ENCODE data around the gene HECTD2. TPM values are rescaled to one million over a fixed set of nuclear protein-coding genes. Genes with fewer than 3 reads are reported as not detected.
"Not testable (repeated sequence)": the region's sequence is repeated elsewhere in the genome, so short reads cannot be mapped to it uniquely, and the experiment has no call there.

HECTD2 gene
- total RNA-seq, 1 donor from 2014 or later = 12.0 TPM

- DNase-seq (ENCODE audit: low spot score) = no peak
Measured at GRCh38 chr10:91474009-91474408, 63.9 kb downstream of the HECTD2 start.

- DNase-seq (ENCODE audit: low spot score) = no peak
Measured at GRCh38 chr10:91477236-91477635, 67.1 kb downstream of the HECTD2 start.

GRCh38 chr10:91479583-91479982 lies 69.4 kb downstream of the HECTD2 start:
- DNase-seq (ENCODE audit: low spot score) = no peak

- no peak for DNase-seq (ENCODE audit: low spot score)
Measured at GRCh38 chr10:91487911-91488582, 77.9 kb downstream of the HECTD2 start.

- no peak for DNase-seq (ENCODE audit: low spot score)
Measured at GRCh38 chr10:91493313-91493712, 83.2 kb downstream of the HECTD2 start.

- DNase-seq (ENCODE audit: low spot score) = no peak
Measured at GRCh38 chr10:91495402-91495801, 85.3 kb downstream of the HECTD2 start.

GRCh38 chr10:91496016-91496415 lies 85.9 kb downstream of the HECTD2 start:
- no peak for DNase-seq (ENCODE audit: low spot score)

- DNase-seq (ENCODE audit: low spot score) = no peak
Measured at GRCh38 chr10:91511549-91512330, 101.6 kb downstream of the HECTD2 start.

- no peak for DNase-seq (ENCODE audit: low spot score)
Measured at GRCh38 chr10:91512458-91512857, 102.3 kb downstream of the HECTD2 start.

GRCh38 chr10:91513598-91514424 lies 103.7 kb downstream of the HECTD2 start:
- no peak for DNase-seq (ENCODE audit: low spot score)

GRCh38 chr10:91514787-91515186 lies 104.6 kb downstream of the HECTD2 start:
- DNase-seq (ENCODE audit: low spot score) = no peak

- DNase-seq (ENCODE audit: low spot score) = no peak
Measured at GRCh38 chr10:91517394-91517793, 107.2 kb downstream of the HECTD2 start.

- DNase-seq (ENCODE audit: low spot score) = no peak
Measured at GRCh38 chr10:91519899-91520514, 109.9 kb downstream of the HECTD2 start.

GRCh38 chr10:91520661-91521060 lies 110.5 kb downstream of the HECTD2 start:
- peak; percentile 44 for DNase-seq (ENCODE audit: low spot score)

- DNase-seq (ENCODE audit: low spot score) = no peak
Measured at GRCh38 chr10:91521439-91521838, 111.3 kb downstream of the HECTD2 start.

- no peak for DNase-seq (ENCODE audit: low spot score)
Measured at GRCh38 chr10:91525896-91526712, 116.0 kb downstream of the HECTD2 start.

GRCh38 chr10:91528080-91528479 lies 117.9 kb downstream of the HECTD2 start:
- no peak for DNase-seq (ENCODE audit: low spot score)

- no peak for DNase-seq (ENCODE audit: low spot score)
Measured at GRCh38 chr10:91528768-91529167, 118.6 kb downstream of the HECTD2 start.

- not testable (repeated sequence) for DNase-seq (ENCODE audit: low spot score)
Measured at GRCh38 chr10:91534789-91535188, 124.6 kb downstream of the HECTD2 start.

GRCh38 chr10:91536111-91536510 lies 126.0 kb downstream of the HECTD2 start:
- peak; percentile 51 for DNase-seq (ENCODE audit: low spot score)

GRCh38 chr10:91536733-91537132 lies 126.6 kb downstream of the HECTD2 start:
- no peak for DNase-seq (ENCODE audit: low spot score)

All from mucosa of gallbladder (tissue), 1 donor.